GM18867 (cell line): Measurements from ENCODE around the gene SRRD.
A peak's percentile ranks its signal among the peaks of the same experiment; 100 is the strongest.

Experiments
- ATAC-seq: cut with Tn5 transposase; IDR thresholded peaks from one replicate; pipeline ENCODE4 v1.9.1; 2021; ENCODE audit warnings: mild to moderate bottlenecking, moderate library complexity; ENCODE audit not compliant: unreplicated experiment

SRRD gene

GRCh38 chr22:26480611-26480932 lies 3.1 kb upstream of the SRRD start:
- no peak for ATAC-seq

- ATAC-seq = no peak
Observed at GRCh38 chr22:26481112-26481693, 2.5 kb upstream of the SRRD start.

DNA sequence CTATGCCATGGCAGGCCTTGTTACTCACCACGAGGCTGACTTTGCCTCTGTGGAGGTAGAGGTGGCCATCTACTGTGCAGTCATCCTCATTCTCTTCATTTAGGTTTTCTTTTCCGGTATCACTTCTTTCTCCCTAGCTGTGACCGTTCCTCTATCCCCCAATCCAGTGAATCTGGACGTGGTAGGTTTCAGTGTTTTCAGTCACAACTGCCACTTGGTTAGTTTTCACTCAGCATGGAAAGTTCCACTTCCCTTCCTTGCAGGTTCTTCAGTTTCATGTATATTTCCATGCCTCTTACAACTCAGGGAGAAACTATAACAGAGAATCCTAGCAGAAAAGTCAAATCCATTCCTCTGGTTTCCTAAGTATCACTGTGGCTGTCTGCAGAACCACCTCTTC lies 2.0 kb upstream of the SRRD start:
- no peak for ATAC-seq

- ATAC-seq = no peak
Observed at GRCh38 chr22:26482161-26482560, 1.5 kb upstream of the SRRD start.

GRCh38 chr22:26483043-26483438 lies 636 bp upstream of the SRRD start:
- ATAC-seq = no peak

- ATAC-seq = no peak
Observed at GRCh38 chr22:26484360-26484706, 656 bp downstream of the SRRD start.

DNA sequence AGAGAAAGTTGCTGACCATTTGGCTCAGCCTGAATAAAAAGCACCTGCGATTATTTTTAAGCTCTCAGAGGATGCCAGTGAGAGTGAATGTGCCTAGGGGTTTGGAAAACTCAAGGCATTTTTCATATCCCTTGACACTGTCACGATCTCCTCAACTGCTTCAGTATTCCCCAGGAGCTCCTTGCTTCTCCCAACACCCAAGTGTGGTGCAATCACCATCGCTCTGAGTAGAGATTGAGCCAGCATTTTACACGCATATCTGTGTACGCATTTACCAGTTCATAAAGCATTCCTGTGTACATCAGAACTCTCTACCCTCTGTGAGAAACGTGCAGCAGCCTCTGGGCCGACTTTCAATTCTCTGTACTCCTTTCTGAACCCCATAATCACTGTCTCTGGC lies 1.3 kb downstream of the SRRD start:
- no peak for ATAC-seq

DNA sequence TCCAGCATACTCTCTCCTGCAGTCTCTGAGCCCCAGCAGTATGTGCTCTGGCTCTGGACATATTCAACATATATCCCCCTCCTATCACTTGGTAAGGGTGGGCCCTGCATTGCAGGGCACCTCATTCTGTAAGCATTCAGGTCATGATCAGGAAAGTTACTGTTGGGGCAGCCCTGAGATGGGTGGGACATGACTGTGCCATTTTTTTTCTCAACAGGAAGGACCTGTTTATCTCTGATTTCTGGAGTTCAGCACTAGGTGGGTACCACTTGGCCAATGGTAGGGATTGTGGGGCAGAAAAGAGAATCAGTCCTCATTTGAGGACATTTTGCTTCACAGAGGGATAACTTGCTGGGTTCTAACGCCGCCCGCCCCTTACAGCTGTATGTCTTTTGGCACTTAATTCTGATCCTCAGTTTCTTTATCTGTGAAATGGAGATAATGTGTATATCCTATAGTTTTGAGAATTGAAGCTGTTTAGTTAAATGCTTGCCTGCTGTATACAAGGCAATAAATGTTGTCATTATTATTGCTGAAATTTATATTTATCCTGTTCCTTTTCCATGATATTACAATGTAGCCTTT lies 2.2 kb downstream of the SRRD start:
- ATAC-seq = no peak

DNA sequence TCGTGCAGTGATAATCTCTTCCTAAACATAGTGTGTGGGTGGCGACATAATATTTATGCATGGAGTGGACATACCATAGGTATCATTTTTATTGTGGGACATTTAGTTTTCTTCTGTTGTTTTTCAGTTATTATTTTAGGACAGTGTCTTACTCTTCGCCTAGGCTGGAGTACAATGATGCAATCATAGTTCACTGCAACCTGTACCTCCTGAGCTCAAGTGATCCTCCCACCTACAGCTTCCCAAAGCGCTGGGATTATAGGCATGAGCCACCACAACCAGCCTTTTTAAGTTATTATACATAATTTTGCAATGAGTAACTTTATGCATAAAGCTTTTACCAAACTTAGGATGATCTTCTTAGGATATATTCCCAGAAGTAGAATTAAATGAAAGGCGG lies 2.7 kb downstream of the SRRD start:
- ATAC-seq = no peak

- no peak for ATAC-seq
Observed at GRCh38 chr22:26487996-26488395, 4.3 kb downstream of the SRRD start.

DNA sequence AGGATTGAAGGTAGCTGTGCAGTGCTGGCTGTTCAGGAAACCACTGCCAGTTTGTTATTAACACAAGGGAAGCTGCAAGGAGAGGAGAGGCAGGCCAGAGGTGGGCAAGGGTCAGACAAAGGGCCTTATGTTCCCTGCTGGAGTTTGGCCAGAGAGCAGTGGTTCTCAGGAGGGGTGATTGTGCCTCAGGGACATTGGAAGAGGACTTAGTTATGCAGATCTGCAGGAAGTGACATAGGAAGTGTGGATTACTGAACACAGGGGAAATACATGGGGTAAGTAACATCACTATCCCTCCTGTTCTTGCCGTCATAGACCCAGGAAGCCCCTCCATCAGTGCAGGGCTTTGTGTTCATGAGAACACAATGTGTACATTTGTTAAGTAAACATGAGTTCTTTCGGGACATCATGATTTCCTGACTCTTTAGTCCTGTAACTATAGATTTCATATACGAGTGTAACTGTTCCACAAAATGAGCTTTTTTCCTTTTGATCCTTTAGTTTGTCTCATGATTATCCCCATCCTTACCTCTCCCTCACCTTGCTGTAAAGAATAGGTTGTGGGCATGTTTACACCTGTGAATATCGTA lies 5.9 kb downstream of the SRRD start:
- no peak for ATAC-seq

GRCh38 chr22:26492220-26492619 lies 8.5 kb downstream of the SRRD start:
- no peak for ATAC-seq

DNA sequence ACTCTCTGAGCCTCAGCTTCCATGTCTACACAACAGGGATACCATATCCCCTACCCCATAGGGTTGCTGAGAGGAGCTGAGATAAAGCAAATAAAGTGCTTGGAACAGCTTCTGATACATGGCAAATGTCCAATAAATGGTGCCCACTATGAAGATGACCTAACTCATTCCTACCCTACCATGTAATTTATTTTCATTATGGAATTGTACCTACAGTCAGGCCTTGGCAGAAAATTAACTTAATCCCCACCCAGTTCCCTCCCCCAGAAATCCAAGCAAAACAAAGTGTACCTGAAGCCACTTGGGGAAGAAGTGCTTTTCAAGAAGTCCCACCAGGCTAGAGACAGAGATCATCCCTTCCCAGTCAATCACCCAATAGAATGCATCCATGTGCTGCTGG lies 10.8 kb downstream of the SRRD start:
- ATAC-seq = no peak

GRCh38 chr22:26496456-26496855 lies 12.8 kb downstream of the SRRD start:
- no peak for ATAC-seq

GRCh38 chr22:26499188-26499703 lies 15.6 kb downstream of the SRRD start:
- no peak for ATAC-seq

DNA sequence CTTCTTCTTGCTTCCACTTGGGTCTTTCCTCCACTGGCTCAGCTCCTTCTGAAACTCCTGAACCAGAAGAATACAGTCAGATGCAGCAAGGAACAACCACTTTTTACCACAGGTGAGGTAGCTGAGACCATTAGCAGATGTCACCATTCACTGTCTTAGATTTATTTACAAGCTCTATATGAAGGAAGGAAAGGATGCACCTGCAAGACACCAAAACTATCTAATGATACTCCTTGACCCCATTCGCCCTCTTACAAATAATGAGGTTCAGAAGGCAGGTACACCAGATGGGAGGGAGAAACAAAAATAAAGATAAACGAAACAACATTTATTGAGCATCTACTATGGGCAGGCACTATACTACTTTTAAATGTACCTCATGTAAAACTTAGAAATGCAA lies 18.3 kb downstream of the SRRD start:
- no peak for ATAC-seq

DNA sequence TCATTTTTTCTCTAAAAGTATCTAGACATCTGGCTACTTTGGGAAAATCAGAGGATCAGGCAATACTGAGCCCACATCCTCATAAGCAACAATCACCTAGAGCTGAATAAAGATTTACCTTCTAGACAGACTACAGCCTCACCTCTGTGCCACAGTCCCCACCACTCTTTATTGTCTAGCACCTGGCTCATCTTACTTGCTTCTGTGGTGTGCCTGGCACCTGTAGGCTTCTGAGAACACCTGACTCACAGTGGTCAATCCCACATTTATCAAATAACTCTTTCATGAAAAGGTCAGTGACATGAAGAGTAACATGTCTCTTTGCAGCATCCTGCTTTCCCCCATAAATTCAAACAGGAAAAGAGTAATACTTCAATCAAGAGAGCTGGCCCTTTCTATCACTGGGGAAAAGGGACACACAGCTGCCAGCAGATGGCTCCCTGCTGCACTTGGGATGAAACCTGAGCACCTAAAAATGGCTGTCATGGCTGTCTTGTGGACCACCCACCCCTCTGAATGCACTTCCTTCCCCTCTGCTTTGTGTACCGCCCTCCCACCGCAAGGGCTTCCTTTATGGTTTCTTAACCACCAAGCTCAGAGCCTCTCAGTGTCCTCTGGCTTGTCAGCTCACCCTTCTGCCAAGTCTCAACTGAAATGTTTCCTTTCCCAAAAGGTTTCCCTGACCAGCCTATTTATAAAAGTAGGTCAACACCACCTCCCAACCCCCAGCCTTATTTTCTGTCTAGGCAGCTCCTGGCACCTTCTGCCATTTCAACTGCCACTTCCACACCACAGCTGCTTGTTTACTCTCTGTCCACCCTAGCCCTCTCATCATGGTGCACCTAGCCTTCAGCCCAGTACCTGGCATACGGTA lies 19.2 kb downstream of the SRRD start:
- no peak for ATAC-seq

DNA sequence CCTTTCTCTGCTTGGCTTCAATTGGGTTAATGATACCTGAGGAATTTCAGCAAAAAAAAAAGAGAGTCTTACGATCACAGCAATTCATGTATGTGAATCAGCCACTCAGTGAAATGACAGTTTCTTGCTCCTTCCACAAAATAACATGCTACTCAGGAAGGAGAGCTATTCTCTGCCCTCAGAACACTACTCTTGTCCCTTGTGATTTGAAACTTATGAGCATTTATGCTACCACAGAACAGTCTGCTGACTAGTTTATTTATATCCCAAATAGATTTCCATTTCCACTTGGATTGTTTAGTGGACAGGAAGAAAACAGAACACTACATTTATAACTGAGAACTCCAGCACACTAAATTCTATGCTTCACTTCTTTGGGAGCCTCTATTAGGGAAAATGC lies 20.1 kb downstream of the SRRD start:
- no peak for ATAC-seq

DNA sequence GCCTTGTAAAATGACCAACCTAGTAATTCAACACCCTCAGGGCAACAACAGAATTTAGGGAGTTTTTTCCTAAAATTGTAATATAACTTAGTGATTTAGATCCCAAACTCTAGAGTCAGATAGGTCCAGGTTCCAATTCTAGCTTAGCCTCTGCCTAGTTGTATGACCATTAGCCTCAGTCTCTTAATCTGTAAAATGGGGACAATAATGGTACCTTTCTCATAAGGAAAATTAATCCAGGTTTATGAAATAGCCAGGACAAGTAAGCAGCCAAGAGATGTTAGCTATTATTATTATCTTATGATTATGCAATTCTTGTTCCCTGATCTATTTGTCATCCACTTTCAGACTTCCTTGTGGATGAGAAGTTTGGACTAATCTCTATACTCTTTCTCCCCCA lies 24.5 kb downstream of the SRRD start:
- ATAC-seq = no peak

DNA sequence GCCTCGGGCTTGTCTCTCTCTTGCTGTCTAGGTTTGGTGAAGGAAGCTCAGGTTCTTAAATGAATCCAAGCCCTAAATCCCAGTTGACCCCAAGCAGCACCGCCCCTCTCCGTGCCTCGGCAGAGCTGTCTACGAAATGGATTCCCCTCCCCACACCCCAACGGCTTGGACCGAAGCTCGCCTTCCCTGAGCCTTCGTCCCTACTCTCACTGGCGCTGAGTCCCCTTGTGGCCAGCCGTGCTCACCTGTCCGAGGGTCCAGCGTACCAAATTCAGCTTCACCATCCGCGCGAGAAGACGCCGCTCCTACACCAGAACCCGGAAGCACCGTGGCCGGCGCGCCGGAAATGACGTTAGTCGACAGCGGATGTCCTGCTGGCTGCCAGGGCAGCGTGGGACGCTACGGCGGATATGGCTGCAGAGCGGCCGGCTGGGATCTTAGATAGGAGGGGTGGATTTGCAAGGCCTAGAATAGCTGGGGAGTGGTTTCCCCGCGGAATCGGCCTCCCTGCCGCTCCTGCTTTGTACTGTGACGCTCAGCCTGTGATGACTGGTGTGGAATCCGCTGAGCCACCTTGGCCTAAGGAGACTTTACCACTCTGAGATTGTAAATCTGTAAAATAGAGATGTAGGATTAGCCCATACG lies 28.6 kb downstream of the SRRD start, which contains the start of gene TFIP11:
Gene TFIP11, minus strand, starts transcription at position 325 of the 645 bp plus-strand sequence. CDS start 2,201 bp downstream, outside the sequence.
- ATAC-seq = peak; percentile 86

DNA sequence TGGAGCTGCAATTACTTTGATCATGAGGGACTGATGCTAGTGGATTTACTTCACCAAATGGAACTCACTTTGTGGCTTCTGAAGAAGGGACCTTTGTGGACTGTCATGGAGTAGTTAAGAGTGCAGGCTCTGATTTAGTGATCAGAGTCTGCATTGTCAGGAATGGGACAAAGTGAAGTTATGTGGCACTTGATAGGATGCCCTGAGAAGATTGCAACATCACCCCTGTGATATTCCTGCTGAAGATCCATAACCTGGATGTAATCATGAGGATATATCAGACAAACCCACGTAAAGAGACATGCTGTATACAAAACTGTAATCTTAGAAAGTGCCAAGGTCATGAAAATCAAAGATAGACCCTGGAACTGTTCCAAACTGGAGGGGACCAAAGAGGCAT lies 30.2 kb downstream of the SRRD start:
- ATAC-seq = no peak
